K562 (cell line): ENCODE data around the gene DTL. TPM values are rescaled to one million over a fixed set of nuclear protein-coding genes. Genes with fewer than 3 reads are reported as not detected.

Experiments
- ADNP ChIP-seq: fragments of 200-800 bp; sonication (Bioruptor generic); IDR thresholded peaks from 2 replicates; pipeline ENCODE4 v1.6.1; 2016; ENCODE audit warnings: missing genetic modification characterization, missing compliant biosample characterization
- ARID1B ChIP-seq: fragments of 450-650 bp; IDR thresholded peaks from 2 replicates; pipeline ENCODE4 v1.6.1; 2016; ENCODE audit warnings: antibody characterized with exemption, mild to moderate bottlenecking, inconsistent platforms
- CCAR2 ChIP-seq: fragments of 200-400 bp; formaldehyde crosslinking; IDR thresholded peaks from 2 replicates; pipeline ENCODE4 v1.6.1; 2017; ENCODE audit warnings: mild to moderate bottlenecking, low read depth, low read length
- CREM ChIP-seq: IDR thresholded peaks from 2 replicates; pipeline ENCODE4 v1.6.1; 2014; ENCODE audit warnings: antibody characterized with exemption, low read depth
- EHMT2 ChIP-seq: fragments of 450-650 bp; IDR thresholded peaks from 2 replicates; pipeline ENCODE4 v1.6.1; 2018; ENCODE audit warnings: antibody characterized with exemption
- ELF1 ChIP-seq: fragments of 200-800 bp; sonication (Bioruptor generic); IDR thresholded peaks from 2 replicates; pipeline ENCODE4 v1.6.1; 2016; ENCODE audit warnings: missing genetic modification characterization, missing compliant biosample characterization
- GATA2 ChIP-seq: sonication (generic); formaldehyde crosslinking; IDR thresholded peaks from 2 replicates; pipeline ENCODE4 v1.4.0; 2020; ENCODE audit warnings: mild to moderate bottlenecking, missing genetic modification reagents
- GTF2B ChIP-seq: IDR thresholded peaks from 2 replicates; pipeline ENCODE4 v1.6.1; 2011; ENCODE audit not compliant: insufficient read length; ENCODE audit errors: extremely low read depth
- HINFP ChIP-seq: fragments of 450-650 bp; conservative IDR thresholded peaks from 2 replicates; pipeline ENCODE4 v1.6.1; 2016; ENCODE audit warnings: missing genetic modification characterization, low read depth, mild to moderate bottlenecking, control low read depth, missing compliant biosample characterization
- JUN ChIP-seq, 2 experiments: sonication (generic) in 1 of 2; formaldehyde crosslinking in 1 of 2; IDR thresholded peaks; 2 replicates each; pipeline versions ENCODE4 v1.6.1 to v1.8.0; 2012 to 2022; ENCODE audit warnings: borderline replicate concordance in 2 of 2, mild to moderate bottlenecking in 2 of 2, improper control_type of control experiment in 1 of 2, low read depth in 1 of 2, low read length in 1 of 2, missing genetic modification reagents in 1 of 2
- JUND ChIP-seq, 2 experiments: IDR thresholded peaks; 2 replicates in 1 of 2; 3 replicates in 1 of 2; pipeline ENCODE4 v1.6.1; 2011; ENCODE audit warnings: borderline replicate concordance in 2 of 2, low read depth in 2 of 2, low read length in 2 of 2, improper control_type of control experiment in 1 of 2, missing biosample characterization in 1 of 2, missing genetic modification characterization in 1 of 2, missing genetic modification reagents in 1 of 2
- NR2F6 ChIP-seq: fragments of 450-650 bp; formaldehyde crosslinking; IDR thresholded peaks from 2 replicates; pipeline ENCODE4 v1.4.0; 2020; ENCODE audit warnings: mild to moderate bottlenecking
- RBM14 ChIP-seq: fragments of 200-400 bp; formaldehyde crosslinking; IDR thresholded peaks from 2 replicates; pipeline ENCODE4 v1.6.1; 2018; ENCODE audit warnings: low read depth, mild to moderate bottlenecking, low read length, moderate library complexity, borderline replicate concordance; ENCODE audit not compliant: insufficient read depth
- SMC3 ChIP-seq: conservative IDR thresholded peaks from 2 replicates; pipeline ENCODE4 v1.6.1; 2011; ENCODE audit warnings: low read depth, low read length, improper control_type of control experiment; ENCODE audit not compliant: insufficient read depth
- ZFPM2 ChIP-seq: fragments of 250-450 bp; sonication (Bioruptor Pico); IDR thresholded peaks from 2 replicates; pipeline ENCODE4 v1.5.1; 2022; ENCODE audit warnings: mild to moderate bottlenecking
- ZNF696 ChIP-seq: fragments of 250-450 bp; sonication (Bioruptor Pico); conservative IDR thresholded peaks from 2 replicates; pipeline ENCODE4 v1.4.0; 2020; ENCODE audit warnings: mild to moderate bottlenecking, moderate library complexity
- polyA plus RNA-seq, 8 experiments: library from polyadenylated mRNA; depleted of rRNA in 4 of 8; stranded (reverse) in 5 of 8; unstranded in 3 of 8; fragments of >200 nt; fragmentation: Nextera tagmentation in 2 of 8; fragmentation: Illumina TruSeq in 1 of 8; extraction: Ambion mirVana in 2 of 8; extraction: Trizol in 1 of 8; gene quantifications; 2 replicates each; pipeline versions ENCODE4 v1.2.1 to v1.2.3, GENCODE V29; 2011 to 2014; ENCODE audit warnings: inconsistent platforms in 1 of 8, missing spikeins in 1 of 8
- total RNA-seq, 7 experiments: library from RNA; depleted of rRNA in 6 of 7; stranded (reverse); fragments of >200 nt in 6 of 7; fragmentation: Illumina TruSeq in 2 of 7; extraction: Trizol in 2 of 7; gene quantifications; 2 replicates each; pipeline versions ENCODE4 v1.2.1 to v1.2.3, GENCODE V29; 2011 to 2021; ENCODE audit warnings: low replicate concordance in 1 of 7
- TF ChIP-seq, protein P1 (sequence below): sonication (generic); formaldehyde crosslinking; IDR thresholded peaks from 2 replicates; pipeline ENCODE4 v1.8.0; 2022; ENCODE audit warnings: mild to moderate bottlenecking, missing genetic modification reagents
- TF ChIP-seq, protein P2 (sequence below): IDR thresholded peaks from 2 replicates; pipeline ENCODE4 v1.6.1; 2016; ENCODE audit warnings: missing genetic modification characterization, missing compliant biosample characterization
- TF ChIP-seq, protein P3 (sequence below): sonication (generic); formaldehyde crosslinking; IDR thresholded peaks from 2 replicates; pipeline ENCODE4 v1.9.0; 2022; ENCODE audit warnings: mild to moderate bottlenecking, missing genetic modification reagents

DTL gene
- total and polyA plus RNA-seq, 9 of the 15 experiments (the other 6 are each of a cell fraction or from before 2014, with no cell fraction given), result 38.3 to 81.0 (median 63.2) TPM

GRCh38 chr1:212138457-212138856, 102.9 kb downstream of the DTL start (continued):
- no peak for TF ChIP-seq HINFP (tag)
- 0 out of 2 replicates have a peak, but pooled peaks have one; percentile 52 for TF ChIP-seq JUN (IDR thresholded peaks at IDR 0.05; ENCODE audit: borderline replicate concordance, low read depth, low read length)
- no peak for TF ChIP-seq JUN (CRISPR knock-in tag; IDR thresholded peaks at IDR 0.05; ENCODE audit: borderline replicate concordance)
- TF ChIP-seq ZNF696, result no peak
- no peak for TF ChIP-seq ELF1
- 0 out of 2 replicates have a peak, but pooled peaks have one; percentile 19 for TF ChIP-seq SMC3
- TF ChIP-seq, protein P1, sequence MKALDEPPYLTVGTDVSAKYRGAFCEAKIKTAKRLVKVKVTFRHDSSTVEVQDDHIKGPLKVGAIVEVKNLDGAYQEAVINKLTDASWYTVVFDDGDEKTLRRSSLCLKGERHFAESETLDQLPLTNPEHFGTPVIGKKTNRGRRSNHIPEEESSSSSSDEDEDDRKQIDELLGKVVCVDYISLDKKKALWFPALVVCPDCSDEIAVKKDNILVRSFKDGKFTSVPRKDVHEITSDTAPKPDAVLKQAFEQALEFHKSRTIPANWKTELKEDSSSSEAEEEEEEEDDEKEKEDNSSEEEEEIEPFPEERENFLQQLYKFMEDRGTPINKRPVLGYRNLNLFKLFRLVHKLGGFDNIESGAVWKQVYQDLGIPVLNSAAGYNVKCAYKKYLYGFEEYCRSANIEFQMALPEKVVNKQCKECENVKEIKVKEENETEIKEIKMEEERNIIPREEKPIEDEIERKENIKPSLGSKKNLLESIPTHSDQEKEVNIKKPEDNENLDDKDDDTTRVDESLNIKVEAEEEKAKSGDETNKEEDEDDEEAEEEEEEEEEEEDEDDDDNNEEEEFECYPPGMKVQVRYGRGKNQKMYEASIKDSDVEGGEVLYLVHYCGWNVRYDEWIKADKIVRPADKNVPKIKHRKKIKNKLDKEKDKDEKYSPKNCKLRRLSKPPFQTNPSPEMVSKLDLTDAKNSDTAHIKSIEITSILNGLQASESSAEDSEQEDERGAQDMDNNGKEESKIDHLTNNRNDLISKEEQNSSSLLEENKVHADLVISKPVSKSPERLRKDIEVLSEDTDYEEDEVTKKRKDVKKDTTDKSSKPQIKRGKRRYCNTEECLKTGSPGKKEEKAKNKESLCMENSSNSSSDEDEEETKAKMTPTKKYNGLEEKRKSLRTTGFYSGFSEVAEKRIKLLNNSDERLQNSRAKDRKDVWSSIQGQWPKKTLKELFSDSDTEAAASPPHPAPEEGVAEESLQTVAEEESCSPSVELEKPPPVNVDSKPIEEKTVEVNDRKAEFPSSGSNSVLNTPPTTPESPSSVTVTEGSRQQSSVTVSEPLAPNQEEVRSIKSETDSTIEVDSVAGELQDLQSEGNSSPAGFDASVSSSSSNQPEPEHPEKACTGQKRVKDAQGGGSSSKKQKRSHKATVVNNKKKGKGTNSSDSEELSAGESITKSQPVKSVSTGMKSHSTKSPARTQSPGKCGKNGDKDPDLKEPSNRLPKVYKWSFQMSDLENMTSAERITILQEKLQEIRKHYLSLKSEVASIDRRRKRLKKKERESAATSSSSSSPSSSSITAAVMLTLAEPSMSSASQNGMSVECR (CRISPR knock-in tag), result 0 out of 2 replicates have a peak, but pooled peaks have one; percentile 21
- no peak for TF ChIP-seq CCAR2
- peak; percentile 50; the same call in 1 of the 2 replicates for TF ChIP-seq CREM
- no peak for TF ChIP-seq NR2F6 (CRISPR knock-in tag)
- TF ChIP-seq, protein P2, sequence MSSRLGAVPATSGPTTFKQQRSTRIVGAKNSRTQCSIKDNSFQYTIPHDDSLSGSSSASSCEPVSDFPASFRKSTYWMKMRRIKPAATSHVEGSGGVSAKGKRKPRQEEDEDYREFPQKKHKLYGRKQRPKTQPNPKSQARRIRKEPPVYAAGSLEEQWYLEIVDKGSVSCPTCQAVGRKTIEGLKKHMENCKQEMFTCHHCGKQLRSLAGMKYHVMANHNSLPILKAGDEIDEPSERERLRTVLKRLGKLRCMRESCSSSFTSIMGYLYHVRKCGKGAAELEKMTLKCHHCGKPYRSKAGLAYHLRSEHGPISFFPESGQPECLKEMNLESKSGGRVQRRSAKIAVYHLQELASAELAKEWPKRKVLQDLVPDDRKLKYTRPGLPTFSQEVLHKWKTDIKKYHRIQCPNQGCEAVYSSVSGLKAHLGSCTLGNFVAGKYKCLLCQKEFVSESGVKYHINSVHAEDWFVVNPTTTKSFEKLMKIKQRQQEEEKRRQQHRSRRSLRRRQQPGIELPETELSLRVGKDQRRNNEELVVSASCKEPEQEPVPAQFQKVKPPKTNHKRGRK (tag), result no peak
- no peak for TF ChIP-seq EHMT2
- no peak for TF ChIP-seq ZFPM2 (CRISPR knock-in tag)
- TF ChIP-seq GTF2B, result no peak
- TF ChIP-seq JUND (IDR thresholded peaks at IDR 0.05; ENCODE audit: borderline replicate concordance, low read depth, low read length), result peak; percentile 79
- peak; percentile 61; the same call in 1 of the 3 replicates for TF ChIP-seq JUND (tag; IDR thresholded peaks at IDR 0.05; ENCODE audit: borderline replicate concordance, low read depth, low read length)
- no peak for TF ChIP-seq ADNP (tag)
- no peak for TF ChIP-seq RBM14
- TF ChIP-seq GATA2 (CRISPR knock-in tag), result 0 out of 2 replicates have a peak, but pooled peaks have one; percentile 32
- peak; percentile 31 for TF ChIP-seq ARID1B
- TF ChIP-seq, protein P3, sequence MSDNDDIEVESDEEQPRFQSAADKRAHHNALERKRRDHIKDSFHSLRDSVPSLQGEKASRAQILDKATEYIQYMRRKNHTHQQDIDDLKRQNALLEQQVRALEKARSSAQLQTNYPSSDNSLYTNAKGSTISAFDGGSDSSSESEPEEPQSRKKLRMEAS, result 0 out of 2 replicates have a peak, but pooled peaks have one; percentile 35
